Neural progenitor cell (in vitro differentiated cells): ENCODE results near the gene POU2F2. TPM values are rescaled to one million over a fixed set of nuclear protein-coding genes. Genes with fewer than 3 reads are reported as not detected.

ENCODE experiments used
- DNase-seq: peaks from one replicate; pipeline ENCODE4 v3.0.0-alpha.2; 2016; ENCODE audit warnings: low spot score
- H2AFZ ChIP-seq: fragments of 200-600 bp; sonication (generic); replicated peaks from 2 replicates; pipeline ENCODE4 v1.6.1; 2016; ENCODE audit warnings: antibody characterized with exemption
- H3F3A ChIP-seq: fragments of 200-600 bp; sonication (generic); 2 replicates; pipeline ENCODE4 v1.6.1; 2016; ENCODE audit warnings: antibody characterized with exemption, low read depth
- H3K27ac ChIP-seq: fragments of 200-600 bp; sonication (generic); 2 replicates; pipeline ENCODE4 v1.5.1; 2016; ENCODE audit warnings: mild to moderate bottlenecking
- H3K27me3 ChIP-seq: fragments of 200-600 bp; sonication (generic); 2 replicates; pipeline ENCODE4 v1.6.1; 2016; ENCODE audit warnings: mild to moderate bottlenecking, moderate library complexity
- H3K36me3 ChIP-seq: fragments of 200-600 bp; sonication (generic); 2 replicates; pipeline ENCODE4 v1.5.1; 2016
- H3K4me1 ChIP-seq: fragments of 200-600 bp; sonication (generic); 2 replicates; pipeline ENCODE4 v1.6.1; 2016; ENCODE audit warnings: mixed run types
- H3K4me2 ChIP-seq: fragments of 200-600 bp; sonication (generic); 2 replicates; pipeline ENCODE4 v1.6.1; 2016
- H3K4me3 ChIP-seq: fragments of 200-600 bp; sonication (generic); 2 replicates; pipeline ENCODE4 v1.5.1; 2016
- H3K79me2 ChIP-seq: fragments of 200-600 bp; sonication (generic); 2 replicates; pipeline ENCODE4 v1.6.1; 2016; ENCODE audit warnings: low read depth
- H3K9ac ChIP-seq: fragments of 200-600 bp; sonication (generic); 2 replicates; pipeline ENCODE4 v1.6.1; 2016
- H3K9me3 ChIP-seq: fragments of 200-600 bp; sonication (generic); 2 replicates; pipeline ENCODE4 v1.5.1; 2016; ENCODE audit warnings: low read depth
- H4K20me1 ChIP-seq: fragments of 200-600 bp; sonication (generic); 2 replicates; pipeline ENCODE4 v1.6.1; 2016; ENCODE audit warnings: low read depth
- H3K27ac Mint-ChIP-seq: 3 replicates; pipeline ENCODE4 v1.8.0; 2021; ENCODE audit warnings: mixed read lengths
- H3K27me3 Mint-ChIP-seq: 2 replicates; pipeline ENCODE4 v1.8.0; 2022; ENCODE audit warnings: low read depth, mild to moderate bottlenecking, inconsistent platforms, moderate library complexity, mixed read lengths; ENCODE audit not compliant: insufficient read depth
- H3K36me3 Mint-ChIP-seq: 3 replicates; pipeline ENCODE4 v1.8.0; 2021; ENCODE audit warnings: mixed read lengths
- H3K4me1 Mint-ChIP-seq: 3 replicates; pipeline ENCODE4 v1.8.0; 2021; ENCODE audit warnings: mixed read lengths
- H3K4me3 Mint-ChIP-seq: 3 replicates; pipeline ENCODE4 v1.8.0; 2021; ENCODE audit warnings: mild to moderate bottlenecking, moderate library complexity, mixed read lengths
- H3K9me3 Mint-ChIP-seq: 3 replicates; pipeline ENCODE4 v1.8.0; 2020; ENCODE audit warnings: mixed read lengths
- CTCF ChIP-seq: fragments of 200-600 bp; sonication (generic); IDR thresholded peaks from 2 replicates; pipeline ENCODE4 v1.5.1; 2017; ENCODE audit warnings: antibody characterized with exemption, mild to moderate bottlenecking
- EZH2 ChIP-seq: fragments of 200-600 bp; sonication (generic); IDR thresholded peaks from 2 replicates; pipeline ENCODE4 v1.6.1; 2017; ENCODE audit warnings: antibody characterized with exemption, mild to moderate bottlenecking, moderate library complexity
- EZH2phosphoT487 ChIP-seq: fragments of 200-600 bp; sonication (generic); IDR thresholded peaks from 2 replicates; pipeline ENCODE4 v1.6.1; 2017; ENCODE audit warnings: antibody characterized with exemption
- total RNA-seq: library from RNA; depleted of rRNA; stranded (reverse); fragments of >200 nt; gene quantifications from 2 replicates; pipeline ENCODE4 v1.2.3, GENCODE V29; 2015; ENCODE audit warnings: low replicate concordance

The POU2F2 gene
- 0.31 and 0.69 TPM in 2 replicates for total RNA-seq

DNA sequence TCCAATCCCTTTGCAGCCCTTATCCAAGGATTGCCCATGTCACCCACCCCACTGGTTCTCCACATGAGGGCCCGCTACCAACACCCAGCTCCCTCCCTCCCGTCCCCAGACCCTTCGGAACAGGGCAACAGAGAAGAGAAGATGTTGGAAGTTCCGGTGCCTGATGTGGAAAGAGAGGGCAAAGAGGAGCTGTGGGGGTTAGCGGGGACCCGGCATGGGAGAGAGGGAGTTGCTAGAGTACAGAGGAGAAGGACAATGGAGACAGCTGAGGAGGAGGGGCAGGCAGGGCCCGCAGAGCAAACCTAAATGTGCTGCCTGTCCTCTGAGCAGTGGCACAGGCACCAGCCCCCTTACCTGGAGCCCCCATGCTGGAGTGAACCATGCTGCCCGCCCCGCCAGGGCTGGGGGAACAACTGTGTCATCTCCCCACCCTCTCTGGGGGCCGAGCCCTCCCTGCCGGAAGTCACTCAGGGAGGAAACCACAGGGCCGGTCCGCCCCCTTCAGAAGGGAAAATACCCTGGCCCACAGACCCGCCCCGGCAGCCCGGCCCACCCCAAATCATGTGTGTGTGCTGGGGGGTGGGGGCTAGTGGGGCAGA lies at the start of gene POU2F2:
Gene POU2F2 (minus strand): TSS at position 417 of the 599 bp plus-strand sequence. CDS start 35 bp downstream, at position 382.
- Mint-ChIP-seq H3K4me3 (peak within 1 kb of the TSS; percentile 30), H3K27me3 (peaks cover 41% of the 10 kb centered on the region), H3K27ac (peak within 1 kb of the TSS; percentile 31), H3K9me3 (peaks cover 2% of the 10 kb centered on the region), H3K36me3 (no peaks in the 10 kb centered on the region), H3K4me1 (peaks cover 18% of the 10 kb centered on the region)
- Histone ChIP-seq H3K4me1 (peaks cover 13% of the 10 kb centered on the region), H3K9me3 (no peaks in the 10 kb centered on the region), H3K4me2 (peak within 1 kb of the TSS; percentile 81), H3K27me3 (peaks cover 58% of the 10 kb centered on the region), H2AFZ (peak within 1 kb of the TSS; percentile 58), H4K20me1 (no peaks in the 10 kb centered on the region), H3K36me3 (no peaks in the 10 kb centered on the region), H3F3A (peaks cover 4% of the 10 kb centered on the region), H3K27ac (no peak within 1 kb of the TSS), H3K9ac (no peak within 1 kb of the TSS), H3K4me3 (peak within 1 kb of the TSS; percentile 44), H3K79me2 (no peaks in the 10 kb centered on the region)
- peak; percentile 51 for DNase-seq
- TF ChIP-seq EZH2phosphoT487: peak; percentile 25
- TF ChIP-seq CTCF: no peak
- peak; percentile 56 for TF ChIP-seq EZH2

DNA sequence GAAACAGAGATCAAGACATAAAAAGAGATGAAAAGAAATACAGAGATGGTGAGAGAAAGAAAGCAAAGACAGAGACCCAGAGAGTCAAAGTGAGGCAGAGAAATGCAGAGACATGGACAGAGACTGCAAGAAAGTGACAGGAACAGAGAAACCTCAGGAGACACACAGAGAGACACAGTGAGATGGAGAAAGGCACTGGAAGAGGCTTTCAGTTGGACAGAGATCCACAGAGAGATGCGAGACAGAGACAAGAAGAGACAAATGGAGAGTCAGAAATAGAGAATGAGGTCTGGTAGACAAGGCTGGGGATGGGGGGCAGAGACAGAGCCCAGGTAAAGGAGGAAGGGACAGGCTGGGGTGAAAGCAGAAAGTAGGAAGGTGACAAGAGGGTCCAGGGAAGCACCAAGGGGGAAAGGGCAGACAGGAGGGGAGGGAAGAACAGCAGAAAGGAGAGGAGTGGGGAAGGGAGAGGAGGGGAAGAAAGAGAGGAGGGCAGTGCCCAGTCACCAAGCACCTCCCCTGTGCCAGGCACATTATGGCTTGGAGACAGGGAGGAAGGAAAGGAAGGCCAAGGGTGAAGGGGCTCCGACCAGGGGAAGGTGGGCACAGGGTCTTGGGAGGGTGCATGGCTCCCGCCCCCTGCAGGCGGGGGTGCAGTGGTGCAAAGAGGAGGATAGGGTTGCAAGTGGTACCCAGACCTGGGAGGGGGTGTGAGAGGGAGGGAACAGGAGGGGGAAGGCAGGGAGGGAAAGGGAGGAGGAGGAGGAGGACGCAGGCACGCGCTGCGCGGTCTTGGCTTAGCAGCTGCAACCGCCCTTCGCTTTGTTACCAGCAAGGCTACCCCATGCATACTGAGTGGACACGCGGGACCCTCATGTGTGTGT lies 46.8 kb upstream of the POU2F2 start:
- H3K9me3 Mint-ChIP-seq: no peaks in the 10 kb centered on the region
- Histone ChIP-seq H3K9ac (no peak overlapping the region), H3F3A (peaks cover 38% of the 10 kb centered on the region), H3K4me3 (no peak overlapping the region), H3K79me2 (no peaks in the 10 kb centered on the region), H3K4me2 (no peak overlapping the region), H4K20me1 (peaks cover 41% of the 10 kb centered on the region), H3K9me3 (no peaks in the 10 kb centered on the region), H2AFZ (no peak overlapping the region), H3K36me3 (no peaks in the 10 kb centered on the region), H3K4me1 (peaks cover 4% of the 10 kb centered on the region), H3K27ac (no peak overlapping the region), H3K27me3 (peaks cover 94% of the 10 kb centered on the region)
- H3K36me3 Mint-ChIP-seq: no peaks in the 10 kb centered on the region
- TF ChIP-seq EZH2 (no peak), CTCF (peak; percentile 64), EZH2phosphoT487 (no peak)
- peak; percentile 79 for DNase-seq
- peaks cover 34% of the 10 kb centered on the region for H3K27me3 Mint-ChIP-seq
- no peak overlapping the region for H3K4me3 Mint-ChIP-seq
- no peak overlapping the region for H3K27ac Mint-ChIP-seq
- H3K4me1 Mint-ChIP-seq: peaks cover 19% of the 10 kb centered on the region

GRCh38 chr19:42177686-42178019 lies 45.4 kb upstream of the POU2F2 start:
- H4K20me1 ChIP-seq: peaks cover 41% of the 10 kb centered on the region
- Mint-ChIP-seq H3K9me3 (no peaks in the 10 kb centered on the region), H3K4me3 (no peak overlapping the region), H3K27ac (no peak overlapping the region), H3K36me3 (no peaks in the 10 kb centered on the region), H3K4me1 (peaks cover 19% of the 10 kb centered on the region), H3K27me3 (peaks cover 40% of the 10 kb centered on the region)
- peaks cover 100% of the 10 kb centered on the region for H3K27me3 ChIP-seq
- H3K27ac ChIP-seq: no peak overlapping the region
- H3K4me1 ChIP-seq: peaks cover 4% of the 10 kb centered on the region
- no peak overlapping the region for H2AFZ ChIP-seq
- TF ChIP-seq CTCF (no peak), EZH2phosphoT487 (no peak), EZH2 (no peak)
- H3K79me2 ChIP-seq: no peaks in the 10 kb centered on the region
- peaks cover 38% of the 10 kb centered on the region for H3F3A ChIP-seq
- H3K4me2 ChIP-seq: peak overlapping the region; percentile 98
- no peak overlapping the region for H3K4me3 ChIP-seq
- no peaks in the 10 kb centered on the region for H3K36me3 ChIP-seq
- no peak for DNase-seq
- no peak overlapping the region for H3K9ac ChIP-seq
- H3K9me3 ChIP-seq: no peaks in the 10 kb centered on the region
